ENCODE data around the gene NDUFB10. TPM values are rescaled to one million over a fixed set of nuclear protein-coding genes. Genes with fewer than 3 reads are reported as not detected.

The NDUFB10 gene
- total RNA-seq, 2 donors from 2014 or later, result 39.2 to 86.1 TPM

DNA sequence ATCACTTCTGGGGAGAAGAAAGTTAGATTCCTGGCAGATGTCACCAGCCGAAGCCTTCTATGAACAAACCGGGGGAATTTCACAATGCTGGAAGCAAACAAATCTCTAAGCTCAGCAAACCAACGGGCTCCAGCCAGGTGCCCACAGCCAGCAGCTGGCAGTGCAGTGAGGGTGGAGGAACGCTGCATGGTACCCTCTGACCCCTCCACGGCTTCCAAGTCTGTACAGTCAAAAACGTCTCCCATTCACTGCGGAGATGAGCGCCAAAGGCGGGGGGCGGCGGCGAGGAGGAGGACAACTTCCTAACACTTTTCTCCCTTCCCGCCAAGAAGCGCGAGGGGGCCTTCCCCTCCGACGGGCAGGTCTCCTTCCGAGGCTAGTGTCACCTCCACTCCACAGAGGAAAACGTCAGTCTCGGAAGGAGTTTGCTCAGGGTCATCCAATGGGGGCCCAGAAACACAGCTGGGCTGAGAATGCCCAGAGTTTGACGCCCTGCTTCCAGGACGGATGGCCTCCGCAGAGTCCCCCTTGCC lies 49.4 kb downstream of the NDUFB10 start:
- 3% methylated on average over 12 to 23 of the region's 23 CpGs for WGBS, 2 donors
- no peaks in the 10 kb centered on the region for H3K36me3 ChIP-seq (replicated peaks in 1 of 2; ENCODE audit: insufficient read depth in 1 of 2, low read depth in 2 of 2)
- ATAC-seq (peak; percentile 23), DNase-seq (peak in 3 of 4 donors; percentile 52 to 66 (median 61))
- H3K9me3 ChIP-seq, result no peaks in the 10 kb centered on the region
- TF ChIP-seq, protein P1, sequence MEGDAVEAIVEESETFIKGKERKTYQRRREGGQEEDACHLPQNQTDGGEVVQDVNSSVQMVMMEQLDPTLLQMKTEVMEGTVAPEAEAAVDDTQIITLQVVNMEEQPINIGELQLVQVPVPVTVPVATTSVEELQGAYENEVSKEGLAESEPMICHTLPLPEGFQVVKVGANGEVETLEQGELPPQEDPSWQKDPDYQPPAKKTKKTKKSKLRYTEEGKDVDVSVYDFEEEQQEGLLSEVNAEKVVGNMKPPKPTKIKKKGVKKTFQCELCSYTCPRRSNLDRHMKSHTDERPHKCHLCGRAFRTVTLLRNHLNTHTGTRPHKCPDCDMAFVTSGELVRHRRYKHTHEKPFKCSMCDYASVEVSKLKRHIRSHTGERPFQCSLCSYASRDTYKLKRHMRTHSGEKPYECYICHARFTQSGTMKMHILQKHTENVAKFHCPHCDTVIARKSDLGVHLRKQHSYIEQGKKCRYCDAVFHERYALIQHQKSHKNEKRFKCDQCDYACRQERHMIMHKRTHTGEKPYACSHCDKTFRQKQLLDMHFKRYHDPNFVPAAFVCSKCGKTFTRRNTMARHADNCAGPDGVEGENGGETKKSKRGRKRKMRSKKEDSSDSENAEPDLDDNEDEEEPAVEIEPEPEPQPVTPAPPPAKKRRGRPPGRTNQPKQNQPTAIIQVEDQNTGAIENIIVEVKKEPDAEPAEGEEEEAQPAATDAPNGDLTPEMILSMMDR (IDR thresholded peaks at IDR 0.05), result no peak
- peak; percentile 14 to 63 (median 51) for TF ChIP-seq POLR2A (IDR thresholded peaks at IDR 0.05)
- no peaks in the 10 kb centered on the region for H3K27me3 ChIP-seq
- peak overlapping the region; percentile 76 to 95 for H3K4me3 ChIP-seq
- intact Hi-C loops (cut with DNase I), result no loop called here
- H3K4me1 ChIP-seq, result peaks cover 60% of the 10 kb centered on the region
- H3K27ac ChIP-seq, result peak overlapping the region; percentile 89 to 96 (median 92)

DNA sequence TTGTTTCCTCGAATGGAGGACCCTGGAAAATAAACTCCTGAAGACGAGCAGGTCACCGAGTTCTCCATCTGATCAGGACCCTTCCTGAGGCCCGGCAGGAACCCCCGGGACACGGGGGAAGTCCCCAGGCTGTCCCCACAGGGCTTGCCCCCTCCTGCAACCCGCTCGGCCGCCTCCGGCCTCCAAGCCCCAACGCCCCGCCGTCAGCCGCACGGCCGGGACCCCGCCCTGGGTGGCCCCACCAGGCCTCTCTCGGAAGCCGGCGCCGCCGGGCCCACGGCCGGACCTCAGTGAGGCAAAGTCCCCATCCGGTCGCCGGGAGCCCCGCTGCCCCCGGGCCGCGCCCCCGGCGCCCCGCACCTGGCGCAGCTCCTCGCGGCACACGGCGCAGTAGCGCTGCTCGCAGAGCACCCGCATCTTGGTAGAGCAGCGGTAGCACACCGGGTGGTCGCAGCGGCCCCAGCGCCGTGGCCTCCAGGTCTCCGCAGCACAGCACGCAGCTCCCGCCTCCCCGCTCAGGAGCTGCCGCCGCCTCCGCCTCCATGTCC lies 49.9 kb downstream of the NDUFB10 start:
- 0% methylated on average over 5 to 48 of the region's 55 CpGs for WGBS, 2 donors
- ATAC-seq, result peak; percentile 15
- TF ChIP-seq, protein P1 (IDR thresholded peaks at IDR 0.05), result no peak
- no peak for TF ChIP-seq POLR2A (IDR thresholded peaks at IDR 0.05)
- peak in 1 of 4 donors; percentile 22 for DNase-seq
- Histone ChIP-seq H3K27me3 (no peaks in the 10 kb centered on the region), H3K4me3 (peak overlapping the region; percentile 76 to 95), H3K4me1 (peaks cover 54% of the 10 kb centered on the region), H3K36me3 (replicated peaks in 1 of 2; ENCODE audit: insufficient read depth in 1 of 2, low read depth in 2 of 2) (no peaks in the 10 kb centered on the region), H3K27ac (peak overlapping the region; percentile 89 to 96 (median 92)), H3K9me3 (no peaks in the 10 kb centered on the region)
- intact Hi-C loops (cut with DNase I), result no loop called here

DNA sequence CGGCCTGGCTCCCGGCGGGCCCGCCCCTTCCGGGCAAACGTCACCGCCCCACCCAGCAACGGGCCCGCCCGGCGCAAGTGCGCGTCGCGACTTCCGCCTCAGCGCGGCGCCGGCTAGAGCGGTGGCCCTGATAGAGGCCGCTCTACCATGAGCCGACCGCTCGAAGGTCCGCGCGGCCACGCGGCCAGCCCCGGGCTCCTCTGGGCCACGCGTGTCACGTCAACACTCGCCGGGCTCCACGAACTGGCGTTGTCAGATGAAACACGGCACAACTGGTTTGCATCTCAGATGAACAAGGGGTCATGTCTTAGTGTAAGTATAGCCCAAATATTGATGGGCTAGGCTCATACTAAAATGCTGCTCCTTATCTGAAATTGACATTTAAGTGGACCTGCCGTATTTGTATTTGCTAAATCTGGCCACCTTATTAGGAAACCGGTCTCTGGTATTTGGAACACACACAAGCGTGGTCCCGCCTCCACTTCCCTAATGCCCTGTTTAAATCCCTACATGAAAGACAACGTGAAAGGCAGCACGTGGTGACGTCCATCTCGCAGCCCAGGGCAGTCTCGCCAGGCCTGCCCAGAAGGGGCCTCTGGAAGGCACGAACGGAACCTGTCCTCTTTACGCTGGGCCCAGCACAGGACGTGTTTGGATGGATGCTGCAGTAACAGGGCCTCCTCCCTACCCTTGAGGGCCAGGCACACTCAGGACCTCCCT lies 50.6 kb downstream of the NDUFB10 start, which contains the start of gene ZNF598:
Gene ZNF598 (minus strand): TSS at position 31 of the 720 bp plus-strand sequence.
- peak within 1 kb of the TSS; percentile 76 to 95 for H3K4me3 ChIP-seq
- H3K27me3 ChIP-seq, result no peaks in the 10 kb centered on the region
- H3K4me1 ChIP-seq, result peaks cover 47% of the 10 kb centered on the region
- peak; percentile 89 for ATAC-seq
- peak; percentile 82 to 86 (median 84) for DNase-seq
- no peaks in the 10 kb centered on the region for H3K36me3 ChIP-seq (replicated peaks in 1 of 2; ENCODE audit: insufficient read depth in 1 of 2, low read depth in 2 of 2)
- TF ChIP-seq POLR2A (IDR thresholded peaks at IDR 0.05), result peak; percentile 84 to 92 (median 91)
- TF ChIP-seq, protein P1 (IDR thresholded peaks at IDR 0.05), result peak in 1 of 7 experiments; percentile 11
- peak within 1 kb of the TSS; percentile 89 to 96 (median 92) for H3K27ac ChIP-seq
- WGBS, 2 donors, result 2 to 4% methylated on average over 13 to 45 of the region's 52 CpGs
- no peaks in the 10 kb centered on the region for H3K9me3 ChIP-seq
- intact Hi-C loops (cut with DNase I), result no loop called here

Small RNA genes within 50 kb of the gene (small RNA-seq; reads per million reads assigned to genes)
- gene AC005363.2 (0.66 reads per million, percentile 12 among the genes with 10 or more reads in this experiment), gene SNORA10 (not detected), gene SNORA64 (not detected)

Other genes starting within 250 kb of the NDUFB10 start
- gene NME3, start 188.0 kb upstream of the NDUFB10 start, total RNA-seq, result 100 to 1,000 TPM in 1 of 2 donors, 10 to 100 TPM in 1; 62.8 to 113 TPM
- 10 to 100 TPM; 13.5 to 33.3 TPM for gene EME2, start 186.7 kb upstream of the NDUFB10 start, total RNA-seq
- 10 to 100 TPM; 51.4 to 99.6 TPM for gene MRPS34, start 186.4 kb upstream of the NDUFB10 start, total RNA-seq
- 10 to 100 TPM; 95.9 to 97.8 TPM for gene SPSB3, start 177.0 kb upstream of the NDUFB10 start, total RNA-seq
- gene NUBP2, start 176.6 kb upstream of the NDUFB10 start, total RNA-seq, result 10 to 100 TPM; 61.0 to 72.6 TPM
- gene IGFALS, start 165.8 kb upstream of the NDUFB10 start, total RNA-seq, result 1 to 10 TPM; 5.2 to 9.2 TPM
- 10 to 100 TPM; 45.7 to 46.5 TPM for gene HAGH, start 132.7 kb upstream of the NDUFB10 start, total RNA-seq
- 10 to 100 TPM; 32.6 to 50.8 TPM for gene FAHD1, start 132.3 kb upstream of the NDUFB10 start, total RNA-seq
- gene MEIOB, start 87.4 kb upstream of the NDUFB10 start, total RNA-seq, result under 1 TPM in 1 of 2 donors, not detected in 1; 0.26 TPM
- gene HS3ST6, start 41.1 kb upstream of the NDUFB10 start, total RNA-seq, result not detected
- gene MSRB1, start 16.3 kb upstream of the NDUFB10 start, total RNA-seq, result 10 to 100 TPM; 36.8 to 38.6 TPM
- 10 to 100 TPM in 1 of 2 donors, not detected in 1; 16.5 TPM for gene RPL3L, start 4.8 kb upstream of the NDUFB10 start, total RNA-seq
- gene RPS2, start 5.3 kb downstream of the NDUFB10 start, total RNA-seq, result 1,000 to 10,000 TPM; 2,300 to 2,472 TPM
- gene RNF151, start 7.3 kb downstream of the NDUFB10 start, total RNA-seq, result not detected
- gene TBL3, start 12.5 kb downstream of the NDUFB10 start, total RNA-seq, result 10 to 100 TPM; 38.9 to 40.7 TPM
- not detected for gene NOXO1, start 21.9 kb downstream of the NDUFB10 start, total RNA-seq
- gene GFER, start 24.7 kb downstream of the NDUFB10 start, total RNA-seq, result 10 to 100 TPM; 13.2 to 35.9 TPM
- gene SYNGR3, start 30.4 kb downstream of the NDUFB10 start, total RNA-seq, result 1 to 10 TPM in 1 of 2 donors, under 1 TPM in 1; 0.33 to 1.6 TPM
- 10 to 100 TPM; 41.0 to 55.4 TPM for gene ZNF598, start 50.3 kb downstream of the NDUFB10 start, total RNA-seq
- gene NPW, start 60.2 kb downstream of the NDUFB10 start, total RNA-seq, result not detected
- 10 to 100 TPM; 32.7 to 87.3 TPM for gene NHERF2, start 67.4 kb downstream of the NDUFB10 start, total RNA-seq
- gene NTHL1, start 88.3 kb downstream of the NDUFB10 start, total RNA-seq, result 10 to 100 TPM; 15.2 to 19.7 TPM
- gene TSC2, start 88.4 kb downstream of the NDUFB10 start, total RNA-seq, result 100 to 1,000 TPM in 1 of 2 donors, 10 to 100 TPM in 1; 73.9 to 152 TPM
- 100 to 1,000 TPM in 1 of 2 donors, 10 to 100 TPM in 1; 78.9 to 237 TPM for gene PKD1, start 176.4 kb downstream of the NDUFB10 start, total RNA-seq
- gene RAB26, start 189.1 kb downstream of the NDUFB10 start, total RNA-seq, result 10 to 100 TPM; 25.4 to 28.8 TPM
- gene TRAF7, start 196.2 kb downstream of the NDUFB10 start, total RNA-seq, result 10 to 100 TPM; 22.7 to 29.3 TPM
- gene CASKIN1, start 237.1 kb downstream of the NDUFB10 start, total RNA-seq, result under 1 TPM; 0.66 to 0.78 TPM
- gene MLST8, start 245.9 kb downstream of the NDUFB10 start, total RNA-seq, result 10 to 100 TPM; 32.4 to 59.0 TPM

Measured in body of pancreas (tissue), 4 donors.